HG03521 (cell line): ENCODE measurements around the gene LENG8.

Source experiments
- ATAC-seq: cut with Tn5 transposase; IDR thresholded peaks from one replicate; pipeline ENCODE4 v1.9.1; 2021; ENCODE audit warnings: mild to moderate bottlenecking, moderate library complexity; ENCODE audit not compliant: unreplicated experiment

Gene LENG8

GRCh38 chr19:54422136-54422535 is 26.9 kb upstream of the LENG8 start:
- ATAC-seq: no peak

GRCh38 chr19:54424201-54424600 is 24.8 kb upstream of the LENG8 start:
- ATAC-seq: no peak

- ATAC-seq: no peak
These were observed 24.2 kb upstream of the LENG8 start for GRCh38 chr19:54424660-54425381.

- ATAC-seq: no peak
These were observed 23.6 kb upstream of the LENG8 start for GRCh38 chr19:54425382-54425723.

GRCh38 chr19:54426291-54426931 is 22.6 kb upstream of the LENG8 start:
- ATAC-seq: no peak

GRCh38 chr19:54427586-54427985 is 21.4 kb upstream of the LENG8 start:
- no peak for ATAC-seq

GRCh38 chr19:54428323-54429175 is 20.4 kb upstream of the LENG8 start:
- no peak for ATAC-seq

- no peak for ATAC-seq
These were observed 19.9 kb upstream of the LENG8 start for GRCh38 chr19:54429176-54429495.

- no peak for ATAC-seq
These were observed 19.3 kb upstream of the LENG8 start for GRCh38 chr19:54429545-54430227.

- ATAC-seq: no peak
These were observed 18.4 kb upstream of the LENG8 start for GRCh38 chr19:54430306-54431254.

GRCh38 chr19:54431255-54431838 is 17.7 kb upstream of the LENG8 start:
- no peak for ATAC-seq

GRCh38 chr19:54432144-54432738 is 16.8 kb upstream of the LENG8 start:
- ATAC-seq: no peak

GRCh38 chr19:54433697-54434096 is 15.3 kb upstream of the LENG8 start:
- ATAC-seq: no peak

- ATAC-seq: no peak
These were observed 14.7 kb upstream of the LENG8 start for GRCh38 chr19:54434112-54434872.

- no peak for ATAC-seq
These were observed 14.2 kb upstream of the LENG8 start for GRCh38 chr19:54434873-54435214.

- ATAC-seq: no peak
These were observed 13.4 kb upstream of the LENG8 start for GRCh38 chr19:54435551-54436016.

GRCh38 chr19:54436031-54436523 is 12.9 kb upstream of the LENG8 start:
- ATAC-seq: no peak

- no peak for ATAC-seq
These were observed 12.3 kb upstream of the LENG8 start for GRCh38 chr19:54436628-54437252.
